Measurements from ENCODE around the gene REPIN1. TPM values are rescaled to one million over a fixed set of nuclear protein-coding genes. Genes with fewer than 3 reads are reported as not detected.

REPIN1 gene
- total and polyA plus RNA-seq, 9 of the 15 experiments (the other 6 are each of a cell fraction or from before 2014, with no cell fraction given): 8.1 to 283 (median 94.3) TPM

DNA sequence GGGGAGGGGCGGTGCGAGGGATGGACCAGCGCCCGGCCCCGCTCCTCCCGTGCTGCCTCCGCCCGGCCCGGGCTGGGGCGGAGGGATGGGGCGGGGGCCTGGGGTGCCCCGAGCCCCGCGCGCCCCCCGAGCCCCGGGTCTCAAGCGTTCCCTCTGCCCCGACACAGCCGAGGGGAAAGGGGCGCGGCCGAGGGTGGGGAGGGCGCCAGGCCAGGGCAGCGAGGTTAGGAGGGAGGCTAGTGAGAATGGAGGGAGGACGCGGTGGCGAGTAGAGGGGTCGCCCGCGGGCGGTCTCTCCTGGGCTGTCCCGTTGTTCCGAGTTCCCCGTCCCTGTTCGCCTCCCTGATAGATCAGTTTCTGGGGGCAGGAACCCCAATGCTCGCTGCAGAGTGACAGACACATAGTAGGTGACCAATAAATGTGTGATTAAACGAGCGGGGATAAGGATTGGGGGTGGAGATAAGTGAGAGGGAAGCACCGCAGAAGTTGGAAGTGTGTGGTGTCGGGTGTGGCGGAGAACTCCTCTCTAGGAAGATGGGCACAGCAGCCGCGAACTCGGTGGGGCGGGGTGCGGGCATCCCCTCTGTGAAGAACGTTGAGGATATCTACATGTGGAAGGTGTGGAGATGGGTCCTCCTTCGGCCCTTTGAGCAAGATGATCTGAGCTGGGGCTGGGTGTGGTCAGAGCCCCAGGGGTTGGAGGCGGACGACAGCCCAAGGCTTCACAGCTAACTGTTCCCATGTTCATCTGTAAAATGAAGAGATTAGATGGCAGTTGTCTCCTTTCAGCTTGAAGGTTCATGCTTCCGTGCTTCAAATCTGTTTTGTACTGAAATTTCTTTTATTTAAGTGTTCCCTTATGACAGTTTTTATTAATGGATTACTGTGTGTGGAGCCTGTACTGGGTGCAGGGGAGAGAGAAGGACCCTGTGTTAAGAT lies 11.1 kb downstream of the REPIN1 start (continued):
- TF ChIP-seq, protein P1, sequence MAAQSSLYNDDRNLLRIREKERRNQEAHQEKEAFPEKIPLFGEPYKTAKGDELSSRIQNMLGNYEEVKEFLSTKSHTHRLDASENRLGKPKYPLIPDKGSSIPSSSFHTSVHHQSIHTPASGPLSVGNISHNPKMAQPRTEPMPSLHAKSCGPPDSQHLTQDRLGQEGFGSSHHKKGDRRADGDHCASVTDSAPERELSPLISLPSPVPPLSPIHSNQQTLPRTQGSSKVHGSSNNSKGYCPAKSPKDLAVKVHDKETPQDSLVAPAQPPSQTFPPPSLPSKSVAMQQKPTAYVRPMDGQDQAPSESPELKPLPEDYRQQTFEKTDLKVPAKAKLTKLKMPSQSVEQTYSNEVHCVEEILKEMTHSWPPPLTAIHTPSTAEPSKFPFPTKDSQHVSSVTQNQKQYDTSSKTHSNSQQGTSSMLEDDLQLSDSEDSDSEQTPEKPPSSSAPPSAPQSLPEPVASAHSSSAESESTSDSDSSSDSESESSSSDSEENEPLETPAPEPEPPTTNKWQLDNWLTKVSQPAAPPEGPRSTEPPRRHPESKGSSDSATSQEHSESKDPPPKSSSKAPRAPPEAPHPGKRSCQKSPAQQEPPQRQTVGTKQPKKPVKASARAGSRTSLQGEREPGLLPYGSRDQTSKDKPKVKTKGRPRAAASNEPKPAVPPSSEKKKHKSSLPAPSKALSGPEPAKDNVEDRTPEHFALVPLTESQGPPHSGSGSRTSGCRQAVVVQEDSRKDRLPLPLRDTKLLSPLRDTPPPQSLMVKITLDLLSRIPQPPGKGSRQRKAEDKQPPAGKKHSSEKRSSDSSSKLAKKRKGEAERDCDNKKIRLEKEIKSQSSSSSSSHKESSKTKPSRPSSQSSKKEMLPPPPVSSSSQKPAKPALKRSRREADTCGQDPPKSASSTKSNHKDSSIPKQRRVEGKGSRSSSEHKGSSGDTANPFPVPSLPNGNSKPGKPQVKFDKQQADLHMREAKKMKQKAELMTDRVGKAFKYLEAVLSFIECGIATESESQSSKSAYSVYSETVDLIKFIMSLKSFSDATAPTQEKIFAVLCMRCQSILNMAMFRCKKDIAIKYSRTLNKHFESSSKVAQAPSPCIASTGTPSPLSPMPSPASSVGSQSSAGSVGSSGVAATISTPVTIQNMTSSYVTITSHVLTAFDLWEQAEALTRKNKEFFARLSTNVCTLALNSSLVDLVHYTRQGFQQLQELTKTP (IDR thresholded peaks at IDR 0.05; ENCODE audit: low read depth in 1 of 2, partially characterized antibody in 2 of 2): peak in 1 of 2 experiments; percentile 20

DNA sequence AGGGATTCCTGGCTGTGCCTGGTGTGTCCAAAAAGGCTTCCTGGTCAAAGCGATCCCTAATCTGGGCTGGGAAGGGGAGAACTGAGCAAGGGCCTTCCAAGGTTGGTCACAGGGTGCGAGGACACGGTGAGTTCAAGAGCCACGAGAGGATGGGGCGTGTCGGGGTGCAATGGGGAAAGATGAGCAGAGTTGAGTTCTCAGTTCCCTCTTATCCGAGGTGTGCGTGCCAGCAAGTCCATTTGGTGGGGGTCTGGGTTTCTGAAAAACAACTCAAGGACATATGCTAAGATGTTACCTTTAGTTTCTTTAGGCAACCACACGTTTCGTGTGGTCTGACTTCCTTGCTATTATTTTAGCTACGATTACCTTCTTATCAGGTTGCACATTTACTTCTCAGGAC lies 11.8 kb downstream of the REPIN1 start:
- peaks cover 32% of the 10 kb centered on the region for H4K20me1 ChIP-seq (replicated peaks; ENCODE audit: control insufficient read depth, insufficient read depth, low read length)
- 63% methylated on average over 11 of the region's 11 CpGs for WGBS (ENCODE audit: insufficient coverage, low coverage, missing lambda C conversion rate)
- H2AFZ ChIP-seq (ENCODE audit: low read depth, low read length): no peak overlapping the region
- H3K9ac ChIP-seq (ENCODE audit: insufficient read depth in 1 of 2, low read depth in 2 of 2, low read length in 2 of 2): peak overlapping the region; percentile 64 to 81
- TF ChIP-seq ZFP36 (IDR thresholded peaks at IDR 0.05; ENCODE audit: low read depth, low read length, partially characterized antibody): no peak
- no peak for TF ChIP-seq SAFB (IDR thresholded peaks at IDR 0.05; ENCODE audit: borderline replicate concordance, low read depth, low read length)
- TF ChIP-seq NCOA4 (IDR thresholded peaks at IDR 0.05; ENCODE audit: partially characterized antibody): no peak
- no peak for TF ChIP-seq MYC (IDR thresholded peaks at IDR 0.05; ENCODE audit: low read depth, low read length)
- no peak for TF ChIP-seq MYC (CRISPR knock-in tag; IDR thresholded peaks at IDR 0.05; ENCODE audit: borderline replicate concordance, low read depth)
- no peak for TF ChIP-seq ARHGAP35 (IDR thresholded peaks at IDR 0.05; ENCODE audit: partially characterized antibody)
- TF ChIP-seq POU5F1 (IDR thresholded peaks at IDR 0.05; ENCODE audit: borderline replicate concordance, low read depth, low read length, partially characterized antibody): no peak
- peak; percentile 78 for TF ChIP-seq WHSC1 (IDR thresholded peaks at IDR 0.05; ENCODE audit: low read length)
- H3K27ac ChIP-seq (ENCODE audit: extremely low read depth, low read depth, low read length): no peak overlapping the region
- H3K27me3 ChIP-seq (ENCODE audit: control insufficient read depth in 2 of 2, insufficient read depth in 2 of 2, low read length in 2 of 2): no peaks in the 10 kb centered on the region
- no peaks in the 10 kb centered on the region for H3K9me3 ChIP-seq (replicated peaks; ENCODE audit: control insufficient read depth, insufficient read depth, low read depth, low read length)
- DNase-seq (ENCODE audit: extremely low read depth in 1 of 4, low spot score in 3 of 4): no peak
- H3K4me2 ChIP-seq (ENCODE audit: insufficient read depth, low read length): peak overlapping the region; percentile 99
- peaks cover 8% of the 10 kb centered on the region; the same call in 1 of the 3 replicates for H3K36me3 ChIP-seq (ENCODE audit: control insufficient read depth, insufficient read depth, low read length)
- intact Hi-C loops (cut with micrococcal nuclease): no loop called here
- ChIA-PET CTCF (ENCODE audit: low intra/inter-chr PET ratio) (no interaction called here), POLR2A (interaction anchor here (0.6 to 0.7 kb wide), 3 partner anchors 9 to 32 kb away, joined by 4 read pairs; no protein-coding TSS in a partner anchor)
- no TSS peak for BruUV-seq (replicated peaks)
- peaks cover 58% of the 10 kb centered on the region for H3K79me2 ChIP-seq (ENCODE audit: control insufficient read depth, insufficient read depth, low read length)
- peaks cover 10% of the 10 kb centered on the region for H3K9me1 ChIP-seq (ENCODE audit: control insufficient read depth, insufficient read depth, low read length)
- in situ Hi-C loops (cut with MboI): no loop called here
- peaks cover 26 to 53% of the 10 kb centered on the region in 2 experiments for H3K4me1 ChIP-seq (replicated peaks in 1 of 2; ENCODE audit: control insufficient read depth in 2 of 2, insufficient read depth in 2 of 2, low read length in 2 of 2)
- H3K4me3 ChIP-seq: peak overlapping the region; percentile 96; the same call in 1 of the 2 replicates
- no peak for ATAC-seq
- FAIRE-seq: no peak

All from K562 (cell line).